Smooth muscle cell (in vitro differentiated cells): ENCODE results near the gene RAPGEF2. TPM values are rescaled to one million over a fixed set of nuclear protein-coding genes. Genes with fewer than 3 reads are reported as not detected.

Source experiments
- DNase-seq: peaks from one replicate; lab custom pipeline; 2025; ENCODE audit not compliant: unreplicated experiment; lab: John Stamatoyannopoulos, UW
- H2AFZ ChIP-seq: fragments of 200-600 bp; sonication (generic); 2 replicates; pipeline ENCODE4 v1.6.0; 2016; ENCODE audit warnings: antibody characterized with exemption, low read depth, mild to moderate bottlenecking
- H3F3A ChIP-seq: fragments of 200-600 bp; sonication (generic); 2 replicates; pipeline ENCODE4 v1.6.0; 2017; ENCODE audit warnings: antibody characterized with exemption, low read depth
- H3K27ac ChIP-seq: fragments of 200-600 bp; sonication (generic); 2 replicates; pipeline ENCODE4 v1.5.1; 2016; ENCODE audit warnings: low read depth, mild to moderate bottlenecking
- H3K27me3 ChIP-seq: fragments of 200-600 bp; sonication (generic); 2 replicates; pipeline ENCODE4 v1.6.1; 2016; ENCODE audit warnings: low read depth, mild to moderate bottlenecking
- H3K36me3 ChIP-seq: fragments of 200-600 bp; sonication (generic); 2 replicates; pipeline ENCODE4 v1.5.1; 2016; ENCODE audit warnings: low read depth
- H3K4me1 ChIP-seq: fragments of 200-600 bp; sonication (generic); 2 replicates; pipeline ENCODE4 v1.5.1; 2016; ENCODE audit warnings: low read depth
- H3K4me2 ChIP-seq: fragments of 200-600 bp; sonication (generic); 2 replicates; pipeline ENCODE4 v1.6.0; 2016; ENCODE audit warnings: mild to moderate bottlenecking
- H3K4me3 ChIP-seq: fragments of 200-600 bp; sonication (generic); 2 replicates; pipeline ENCODE4 v1.5.1; 2016; ENCODE audit warnings: mild to moderate bottlenecking
- H3K79me2 ChIP-seq: fragments of 200-600 bp; sonication (generic); 2 replicates; pipeline ENCODE4 v1.6.0; 2016; ENCODE audit warnings: low read depth, mild to moderate bottlenecking
- H3K9ac ChIP-seq: fragments of 200-600 bp; sonication (generic); 2 replicates; pipeline ENCODE4 v1.6.0; 2016; ENCODE audit warnings: low read depth
- H3K9me3 ChIP-seq: fragments of 200-600 bp; sonication (generic); replicated peaks from 2 replicates; pipeline ENCODE4 v1.5.1; 2016; ENCODE audit warnings: low read depth
- H4K20me1 ChIP-seq: fragments of 200-600 bp; sonication (generic); 2 replicates; pipeline ENCODE4 v1.6.0; 2016; ENCODE audit warnings: low read depth
- WGBS: methylation state at CpG from one replicate; pipeline ENCODE4 v1.1.7; 2016; ENCODE audit warnings: low lambda C conversion rate; 5-methylcytosine and 5-hydroxymethylcytosine counted together
- polyA plus RNA-seq: library from polyadenylated mRNA; unstranded; fragments of >200 nt; fragmentation: Nextera tagmentation; extraction: Ambion mirVana; gene quantifications from 2 replicates; pipeline ENCODE4 v1.2.1, GENCODE V29; 2016
- total RNA-seq: library from RNA; depleted of rRNA; stranded (reverse); fragments of >200 nt; gene quantifications from 2 replicates; pipeline ENCODE4 v1.2.3, GENCODE V29; 2014
- TF ChIP-seq, protein P1 (sequence below): fragments of 200-600 bp; sonication (generic); IDR thresholded peaks from 2 replicates; pipeline ENCODE4 v1.5.1; 2017; ENCODE audit warnings: borderline replicate concordance, mild to moderate bottlenecking, antibody characterized with exemption; ENCODE audit not compliant: insufficient read depth, poor library complexity, severe bottlenecking

The RAPGEF2 gene
- total and polyA plus RNA-seq, 2 experiments from 2014 or later, result 7.4 to 44.7 TPM

DNA sequence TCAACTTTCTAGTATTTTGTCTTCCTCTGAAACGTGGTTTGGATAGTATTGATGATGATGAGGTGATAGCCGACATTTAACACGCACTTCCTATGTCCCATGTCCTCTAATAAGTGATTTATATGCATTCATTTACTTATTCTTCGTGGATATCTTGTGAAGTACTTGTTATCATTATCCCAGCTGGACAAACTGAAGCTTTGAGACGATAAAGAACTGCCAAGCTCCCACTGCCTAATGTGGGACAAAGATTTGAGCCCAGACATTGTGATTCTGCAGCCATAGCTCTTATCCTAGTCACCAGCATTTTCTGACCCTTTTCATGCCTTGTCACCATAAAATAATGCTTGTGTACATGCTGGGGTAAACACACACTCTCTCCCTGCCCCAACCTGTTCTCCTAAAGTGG is 92.5 kb downstream of the RAPGEF2 start:
- H3K27ac ChIP-seq, result no peak overlapping the region
- H2AFZ ChIP-seq, result no peak overlapping the region
- peaks cover 32% of the 10 kb centered on the region for H4K20me1 ChIP-seq
- no peaks in the 10 kb centered on the region for H3F3A ChIP-seq
- H3K4me3 ChIP-seq, result no peak overlapping the region
- TF ChIP-seq, protein P1, sequence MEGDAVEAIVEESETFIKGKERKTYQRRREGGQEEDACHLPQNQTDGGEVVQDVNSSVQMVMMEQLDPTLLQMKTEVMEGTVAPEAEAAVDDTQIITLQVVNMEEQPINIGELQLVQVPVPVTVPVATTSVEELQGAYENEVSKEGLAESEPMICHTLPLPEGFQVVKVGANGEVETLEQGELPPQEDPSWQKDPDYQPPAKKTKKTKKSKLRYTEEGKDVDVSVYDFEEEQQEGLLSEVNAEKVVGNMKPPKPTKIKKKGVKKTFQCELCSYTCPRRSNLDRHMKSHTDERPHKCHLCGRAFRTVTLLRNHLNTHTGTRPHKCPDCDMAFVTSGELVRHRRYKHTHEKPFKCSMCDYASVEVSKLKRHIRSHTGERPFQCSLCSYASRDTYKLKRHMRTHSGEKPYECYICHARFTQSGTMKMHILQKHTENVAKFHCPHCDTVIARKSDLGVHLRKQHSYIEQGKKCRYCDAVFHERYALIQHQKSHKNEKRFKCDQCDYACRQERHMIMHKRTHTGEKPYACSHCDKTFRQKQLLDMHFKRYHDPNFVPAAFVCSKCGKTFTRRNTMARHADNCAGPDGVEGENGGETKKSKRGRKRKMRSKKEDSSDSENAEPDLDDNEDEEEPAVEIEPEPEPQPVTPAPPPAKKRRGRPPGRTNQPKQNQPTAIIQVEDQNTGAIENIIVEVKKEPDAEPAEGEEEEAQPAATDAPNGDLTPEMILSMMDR, result no peak
- no peaks in the 10 kb centered on the region for H3K9me3 ChIP-seq
- no peak for DNase-seq
- H3K36me3 ChIP-seq, result no peaks in the 10 kb centered on the region
- WGBS, result 46% methylated on average over 5 of the region's 5 CpGs
- no peaks in the 10 kb centered on the region for H3K27me3 ChIP-seq
- H3K4me1 ChIP-seq, result peaks cover 10% of the 10 kb centered on the region
- no peak overlapping the region for H3K9ac ChIP-seq
- H3K4me2 ChIP-seq, result no peak overlapping the region
- H3K79me2 ChIP-seq, result peaks cover 9% of the 10 kb centered on the region

DNA sequence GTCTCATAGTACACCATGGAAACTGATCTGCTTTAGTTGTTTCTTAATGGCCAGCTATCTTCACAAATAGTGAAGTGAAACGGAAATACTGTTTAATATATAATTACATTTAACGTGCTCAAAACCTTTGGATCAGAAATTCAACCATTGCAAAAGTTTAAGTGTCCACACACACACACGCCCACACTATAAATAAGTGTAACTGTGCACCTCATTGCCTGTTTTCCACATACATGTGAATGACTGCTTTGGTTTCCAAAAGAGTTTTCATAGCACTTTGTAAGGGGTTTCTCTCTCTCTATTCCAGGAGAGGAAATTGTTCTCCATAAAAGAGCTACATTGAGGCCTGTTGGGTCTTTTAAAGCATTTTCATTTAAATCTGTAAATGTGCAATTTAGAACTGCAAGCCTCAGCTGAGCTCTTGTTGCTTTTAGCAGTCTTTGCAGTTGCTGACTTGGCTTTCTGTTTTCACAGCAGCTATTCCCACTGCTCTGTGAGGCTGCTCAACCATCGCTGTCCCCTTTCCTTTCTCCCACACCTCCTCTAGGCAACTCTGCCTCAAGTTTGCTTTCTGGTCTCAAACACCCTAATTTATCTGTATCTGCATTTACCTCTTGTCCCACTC is 94.5 kb downstream of the RAPGEF2 start:
- Histone ChIP-seq H3K9ac (no peak overlapping the region), H3K36me3 (no peaks in the 10 kb centered on the region), H3K9me3 (no peaks in the 10 kb centered on the region), H3K27ac (no peak overlapping the region), H4K20me1 (peaks cover 40% of the 10 kb centered on the region), H3K4me3 (no peak overlapping the region), H3F3A (no peaks in the 10 kb centered on the region), H3K4me1 (peaks cover 7% of the 10 kb centered on the region), H3K4me2 (no peak overlapping the region), H2AFZ (no peak overlapping the region), H3K79me2 (peaks cover 9% of the 10 kb centered on the region), H3K27me3 (no peaks in the 10 kb centered on the region)
- DNase-seq, result no peak
- TF ChIP-seq, protein P1, result no peak
- WGBS, result 94% methylated on average over 4 of the region's 4 CpGs

- Histone ChIP-seq H3K27ac (no peak overlapping the region), H3K27me3 (no peaks in the 10 kb centered on the region), H3F3A (no peaks in the 10 kb centered on the region), H2AFZ (no peak overlapping the region), H3K4me1 (peaks cover 2% of the 10 kb centered on the region), H3K4me3 (no peak overlapping the region), H3K79me2 (peaks cover 9% of the 10 kb centered on the region), H3K4me2 (no peak overlapping the region), H4K20me1 (peaks cover 38% of the 10 kb centered on the region), H3K36me3 (no peaks in the 10 kb centered on the region), H3K9ac (no peak overlapping the region), H3K9me3 (no peaks in the 10 kb centered on the region)
- TF ChIP-seq, protein P1, result no peak
- no peak for DNase-seq
- 92% methylated on average over 6 of the region's 6 CpGs for WGBS
Observed at GRCh38 chr4:159197885-159198269, 95.0 kb downstream of the RAPGEF2 start.

GRCh38 chr4:159199826-159200225 is 96.9 kb downstream of the RAPGEF2 start:
- Histone ChIP-seq H3K27me3 (no peaks in the 10 kb centered on the region), H3K36me3 (no peaks in the 10 kb centered on the region), H3K9me3 (no peaks in the 10 kb centered on the region), H3K4me1 (no peaks in the 10 kb centered on the region), H3F3A (no peaks in the 10 kb centered on the region), H2AFZ (no peak overlapping the region), H3K79me2 (peaks cover 13% of the 10 kb centered on the region), H4K20me1 (peaks cover 45% of the 10 kb centered on the region), H3K4me3 (no peak overlapping the region), H3K9ac (no peak overlapping the region), H3K4me2 (no peak overlapping the region), H3K27ac (no peak overlapping the region)
- WGBS, result 95% methylated on average over 1 of the region's 1 CpG
- no peak for DNase-seq
- TF ChIP-seq, protein P1, result no peak
